HG03139 (cell line): ENCODE data around the gene EXD1.

ENCODE experiments used
- ATAC-seq: cut with Tn5 transposase; IDR thresholded peaks from one replicate; pipeline ENCODE4 v1.9.1; 2021; ENCODE audit not compliant: unreplicated experiment

Gene EXD1

GRCh38 chr15:41231422-41232226 is 1.1 kb upstream of the EXD1 start:
- ATAC-seq, result no peak

GRCh38 chr15:41230345-41230649 is 260 bp downstream of the EXD1 start:
- ATAC-seq, result no peak

GRCh38 chr15:41219381-41219780 is 11.2 kb downstream of the EXD1 start:
- no peak for ATAC-seq

GRCh38 chr15:41218851-41219250 is 11.7 kb downstream of the EXD1 start:
- no peak for ATAC-seq

GRCh38 chr15:41215708-41216107 is 14.8 kb downstream of the EXD1 start:
- ATAC-seq, result no peak

GRCh38 chr15:41207687-41208448 is 22.7 kb downstream of the EXD1 start:
- no peak for ATAC-seq

- ATAC-seq, result no peak
Observed at GRCh38 chr15:41205315-41205714, 25.2 kb downstream of the EXD1 start.

GRCh38 chr15:41203395-41203794 is 27.2 kb downstream of the EXD1 start:
- ATAC-seq, result no peak

- ATAC-seq, result no peak
Observed at GRCh38 chr15:41199470-41199869, 31.1 kb downstream of the EXD1 start.

GRCh38 chr15:41194444-41194843 is 36.1 kb downstream of the EXD1 start:
- ATAC-seq, result no peak

- ATAC-seq, result no peak
Observed at GRCh38 chr15:41183581-41183980, 47.0 kb downstream of the EXD1 start.

- no peak for ATAC-seq
Observed at GRCh38 chr15:41182266-41182665, 48.3 kb downstream of the EXD1 start.

- ATAC-seq, result no peak
Observed at GRCh38 chr15:41180206-41180789, 50.3 kb downstream of the EXD1 start.

GRCh38 chr15:41169781-41170180 is 60.8 kb downstream of the EXD1 start:
- ATAC-seq, result no peak

GRCh38 chr15:41169086-41169485 is 61.5 kb downstream of the EXD1 start:
- ATAC-seq, result no peak

- ATAC-seq, result no peak
Observed at GRCh38 chr15:41161736-41162135, 68.8 kb downstream of the EXD1 start.

GRCh38 chr15:41161336-41161735 is 69.2 kb downstream of the EXD1 start:
- no peak for ATAC-seq

- ATAC-seq, result no peak
Observed at GRCh38 chr15:41160639-41161315, 69.8 kb downstream of the EXD1 start.

- ATAC-seq, result no peak
Observed at GRCh38 chr15:41154412-41154811, 76.1 kb downstream of the EXD1 start.

GRCh38 chr15:41153733-41154132 is 76.8 kb downstream of the EXD1 start:
- no peak for ATAC-seq

GRCh38 chr15:41151451-41152005 is 79.0 kb downstream of the EXD1 start:
- ATAC-seq, result no peak
